GM12878 (cell line): ENCODE data around the gene PINLYP. TPM values are rescaled to one million over a fixed set of nuclear protein-coding genes. Genes with fewer than 3 reads are reported as not detected.

Experiments used
- ATAC-seq: fragments of 200-7000 bp; cut with Tn5 transposase; 3 replicates; pipeline ENCODE4 v1.9.1; 2020; ENCODE audit warnings: mild to moderate bottlenecking, moderate library complexity
- BruUV-seq: library from RNA; stranded (reverse); fragments of 400-500 nt; replicated peaks from 2 replicates; lab custom pipeline; 2021; lab: Mats Ljungman, UMichigan
- CTCF ChIA-PET: fragments of 300-600 bp; sonication (Branson Sonifier 250); formaldehyde crosslinking; extraction: SDS; loops from one replicate; lab custom pipeline; 2021; ENCODE audit warnings: inconsistent platforms; lab: Yijun Ruan, JAX
- POLR2A ChIA-PET: fragments of 350-600 bp; formaldehyde crosslinking; extraction: SDS; loops from one replicate; lab custom pipeline; 2021; ENCODE audit warnings: inconsistent platforms; lab: Charles Lee
- RAD21 ChIA-PET: fragments of 300-600 bp; sonication (Branson Sonifier 250); formaldehyde crosslinking; loops from one replicate; lab custom pipeline; 2023; ENCODE audit warnings: antibody characterized with exemption; ENCODE audit not compliant: unreplicated experiment; lab: Charles Lee
- SMC1A ChIA-PET: fragments of 300-600 bp; sonication (Branson Sonifier 250); formaldehyde crosslinking; loops from one replicate; lab custom pipeline; 2023; ENCODE audit not compliant: unreplicated experiment, uncharacterized antibody; lab: Charles Lee
- DNase-seq: peaks from one replicate; pipeline ENCODE4 v3.0.0-alpha.2; 2011; ENCODE audit warnings: low read depth, low spot score
- FAIRE-seq: peaks from 3 replicates; lab custom pipeline; 2011; peaks lifted over from hg19 to GRCh38; lab: Jason Lieb, UNC
- H2AFZ ChIP-seq: 2 replicates; pipeline ENCODE4 v1.6.0; 2011; ENCODE audit warnings: low read depth, low read length, control low read depth; ENCODE audit not compliant: control insufficient read depth
- H3K27ac ChIP-seq: 2 replicates; pipeline ENCODE4 v1.5.1; 2011; ENCODE audit warnings: control low read depth; ENCODE audit not compliant: control insufficient read depth, insufficient read depth
- H3K27me3 ChIP-seq, 2 experiments: replicated peaks in 1 of 2; 2 replicates each; pipeline versions ENCODE4 v1.6.0 to v1.6.1; 2011; ENCODE audit warnings: low read length in 1 of 2; ENCODE audit not compliant: control insufficient read depth in 2 of 2, insufficient read depth in 2 of 2
- H3K36me3 ChIP-seq, 2 experiments: 2 replicates each; pipeline ENCODE4 v1.5.1; 2011; ENCODE audit warnings: low read length in 1 of 2; ENCODE audit not compliant: control insufficient read depth in 2 of 2, insufficient read depth in 2 of 2
- H3K4me1 ChIP-seq: 2 replicates; pipeline ENCODE4 v1.6.1; 2011; ENCODE audit warnings: mild to moderate bottlenecking, low read length, moderate library complexity, mixed read lengths; ENCODE audit not compliant: control insufficient read depth, insufficient read depth
- H3K4me2 ChIP-seq: 2 replicates; pipeline ENCODE4 v1.6.0; 2011; ENCODE audit warnings: control low read depth; ENCODE audit not compliant: control insufficient read depth, insufficient read depth
- H3K4me3 ChIP-seq: fragments of 200-600 bp; sonication (generic); 2 replicates; pipeline ENCODE4 v1.5.1; 2016
- H3K79me2 ChIP-seq: 2 replicates; pipeline ENCODE4 v1.6.0; 2011; ENCODE audit warnings: low read length; ENCODE audit not compliant: control insufficient read depth, insufficient read depth
- H3K9ac ChIP-seq: 2 replicates; pipeline ENCODE4 v1.8.0; 2011; ENCODE audit warnings: low read length, control low read depth, mixed read lengths; ENCODE audit not compliant: control insufficient read depth, insufficient read depth
- H3K9me3 ChIP-seq: replicated peaks from 3 replicates; pipeline ENCODE4 v1.5.1; 2011; ENCODE audit warnings: mild to moderate bottlenecking, low read length; ENCODE audit not compliant: control insufficient read depth, insufficient read depth
- H4K20me1 ChIP-seq: 2 replicates; pipeline ENCODE4 v1.6.0; 2011; ENCODE audit not compliant: control insufficient read depth, insufficient read depth
- ASH2L ChIP-seq: fragments of 300-600, 200-600 bp; sonication (generic); IDR thresholded peaks from 2 replicates; pipeline ENCODE4 v1.6.1; 2017; ENCODE audit warnings: low read depth, mild to moderate bottlenecking, borderline replicate concordance
- CHD4 ChIP-seq: fragments of 200-600 bp; sonication (generic); IDR thresholded peaks from 2 replicates; pipeline ENCODE4 v1.6.1; 2016; ENCODE audit warnings: mild to moderate bottlenecking
- EGR1 ChIP-seq, 2 experiments: IDR thresholded peaks; 1 replicate in 1 of 2; 2 replicates in 1 of 2; pipeline ENCODE4 v1.6.1; 2011 to 2012; ENCODE audit warnings: low read depth in 2 of 2, low read length in 2 of 2, borderline replicate concordance in 1 of 2, mild to moderate bottlenecking in 1 of 2, moderate library complexity in 1 of 2
- ETV6 ChIP-seq, 2 experiments: fragments of 450-650 bp in 1 of 2; IDR thresholded peaks in 1 of 2; conservative IDR thresholded peaks in 1 of 2; 2 replicates each; pipeline ENCODE4 v1.6.1; 2014; ENCODE audit warnings: antibody characterized with exemption in 1 of 2, borderline replicate concordance in 1 of 2, low read depth in 1 of 2, mild to moderate bottlenecking in 1 of 2, moderate library complexity in 1 of 2
- NFYB ChIP-seq: IDR thresholded peaks from 2 replicates; pipeline ENCODE4 v1.6.1; 2011; ENCODE audit warnings: low read depth, mild to moderate bottlenecking, low read length, improper control_type of control experiment, moderate library complexity; ENCODE audit not compliant: insufficient read depth
- SIN3A ChIP-seq: IDR thresholded peaks from 2 replicates; pipeline ENCODE4 v1.6.1; 2012; ENCODE audit warnings: low read depth, low read length, improper control_type of control experiment
- SMC3 ChIP-seq: IDR thresholded peaks from 2 replicates; pipeline ENCODE4 v1.6.1; 2011; ENCODE audit warnings: low read length, improper control_type of control experiment, borderline replicate concordance
- SREBF1 ChIP-seq: IDR thresholded peaks from 2 replicates; pipeline ENCODE4 v1.6.1; 2012; ENCODE audit warnings: mild to moderate bottlenecking, low read length
- SUZ12 ChIP-seq: fragments of 200-600 bp; sonication (generic); IDR thresholded peaks from one replicate; pipeline ENCODE4 v1.6.1; 2018; ENCODE audit warnings: antibody characterized with exemption, mild to moderate bottlenecking; ENCODE audit not compliant: unreplicated experiment
- TAF1 ChIP-seq: IDR thresholded peaks from 2 replicates; pipeline ENCODE4 v1.6.1; 2011; ENCODE audit warnings: mild to moderate bottlenecking, low read depth, low read length, borderline replicate concordance
- TBL1XR1 ChIP-seq: IDR thresholded peaks from 2 replicates; pipeline ENCODE4 v1.6.1; 2012; ENCODE audit warnings: low read depth, low read length, improper control_type of control experiment
- TCF12 ChIP-seq: IDR thresholded peaks from 2 replicates; pipeline ENCODE4 v1.6.1; 2011; ENCODE audit warnings: low read depth, mild to moderate bottlenecking, low read length
- WGBS: methylation state at CpG from one replicate; pipeline ENCODE4 v1.1.6; 2016; ENCODE audit warnings: low lambda C conversion rate; ENCODE audit not compliant: insufficient replicate concordance, insufficient coverage; ENCODE audit errors: missing lambda C conversion rate; 5-methylcytosine and 5-hydroxymethylcytosine counted together
- in situ Hi-C: fragments of 300-500 bp; cut with MboI; formaldehyde crosslinking; loops from 9 replicates; pipeline ENCODE4 v1.14.3; 2018; ENCODE audit warnings: mixed read lengths
- intact Hi-C: fragments of 100-400 bp; cut with micrococcal nuclease; formaldehyde crosslinking; loops from one replicate; pipeline ENCODE4 v1.14.2; 2022; ENCODE audit not compliant: unreplicated experiment
- polyA plus RNA-seq, 11 experiments: library from polyadenylated mRNA; depleted of rRNA in 4 of 11; unstranded in 6 of 11; stranded (reverse) in 5 of 11; fragments of >200 nt; fragmentation: Nextera tagmentation in 4 of 11; fragmentation: Illumina TruSeq in 1 of 11; extraction: Ambion mirVana in 4 of 11; extraction: Trizol in 1 of 11; gene quantifications; 1 replicate in 1 of 11; 2 replicates in 10 of 11; pipeline versions ENCODE4 v1.2.1 to v1.2.3, GENCODE V29; 2011 to 2016; ENCODE audit warnings: inconsistent platforms in 2 of 11, missing spikeins in 2 of 11, low read depth in 1 of 11
- total RNA-seq, 4 experiments: library from RNA; depleted of rRNA in 3 of 4; stranded (reverse); fragments of >200 nt in 3 of 4; fragmentation: Illumina TruSeq in 1 of 4; extraction: Trizol in 1 of 4; gene quantifications; 2 replicates each; pipeline versions ENCODE4 v1.2.1 to v1.2.3, GENCODE V29; 2013 to 2021
- TF ChIP-seq, protein P1 (sequence below): fragments of 450-650 bp; IDR thresholded peaks from 2 replicates; pipeline ENCODE4 v1.6.1; 2017; ENCODE audit warnings: mild to moderate bottlenecking
- TF ChIP-seq, protein P2 (sequence below): IDR thresholded peaks from 2 replicates; pipeline ENCODE4 v1.6.1; 2011; ENCODE audit warnings: low read depth, low read length, improper control_type of control experiment, borderline replicate concordance
- TF ChIP-seq, protein P3 (sequence below): fragments of 150-350 bp; IDR thresholded peaks from 2 replicates; pipeline ENCODE4 v1.6.1; 2014; ENCODE audit warnings: mild to moderate bottlenecking, low read depth, low read length

Gene PINLYP
- total and polyA plus RNA-seq, 10 of the 15 experiments (the other 5 are each of a cell fraction or from before 2014, with no cell fraction given), result 1.0 to 26.9 (median 11.4) TPM

DNA sequence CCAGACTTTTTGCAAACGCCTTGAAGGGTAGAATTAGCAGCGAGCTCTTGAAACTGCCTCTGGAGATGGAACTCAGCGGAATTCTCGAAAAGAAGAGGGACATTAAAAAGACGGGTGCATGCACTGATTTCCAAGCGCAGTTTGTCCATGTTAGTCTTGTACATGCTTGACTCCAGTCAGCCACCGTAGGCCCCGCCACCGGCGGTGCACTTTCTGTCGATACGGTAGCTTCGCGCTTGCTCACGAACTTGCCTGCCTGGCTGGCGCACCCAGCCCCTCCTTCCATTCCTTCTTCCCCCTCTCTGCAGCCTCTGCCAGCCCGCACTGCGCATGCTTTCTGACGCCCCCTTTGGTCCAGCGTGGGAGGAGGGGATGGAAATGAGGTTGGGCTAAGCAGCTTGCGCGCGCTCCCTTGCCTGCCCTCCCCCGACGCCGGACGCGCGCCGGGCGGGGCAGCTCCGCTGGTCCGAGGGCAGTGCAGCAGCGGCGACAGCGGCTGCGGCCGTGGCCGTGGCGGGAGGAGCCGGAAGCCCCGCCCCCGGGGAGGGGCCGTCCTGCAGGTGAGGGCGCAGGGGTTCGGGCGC, 42.5 kb upstream of the PINLYP start, which contains the start of gene ZNF575 (continued):
- TF ChIP-seq, protein P1, sequence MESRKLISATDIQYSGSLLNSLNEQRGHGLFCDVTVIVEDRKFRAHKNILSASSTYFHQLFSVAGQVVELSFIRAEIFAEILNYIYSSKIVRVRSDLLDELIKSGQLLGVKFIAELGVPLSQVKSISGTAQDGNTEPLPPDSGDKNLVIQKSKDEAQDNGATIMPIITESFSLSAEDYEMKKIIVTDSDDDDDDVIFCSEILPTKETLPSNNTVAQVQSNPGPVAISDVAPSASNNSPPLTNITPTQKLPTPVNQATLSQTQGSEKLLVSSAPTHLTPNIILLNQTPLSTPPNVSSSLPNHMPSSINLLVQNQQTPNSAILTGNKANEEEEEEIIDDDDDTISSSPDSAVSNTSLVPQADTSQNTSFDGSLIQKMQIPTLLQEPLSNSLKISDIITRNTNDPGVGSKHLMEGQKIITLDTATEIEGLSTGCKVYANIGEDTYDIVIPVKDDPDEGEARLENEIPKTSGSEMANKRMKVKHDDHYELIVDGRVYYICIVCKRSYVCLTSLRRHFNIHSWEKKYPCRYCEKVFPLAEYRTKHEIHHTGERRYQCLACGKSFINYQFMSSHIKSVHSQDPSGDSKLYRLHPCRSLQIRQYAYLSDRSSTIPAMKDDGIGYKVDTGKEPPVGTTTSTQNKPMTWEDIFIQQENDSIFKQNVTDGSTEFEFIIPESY, result no peak
- TF ChIP-seq SUZ12, result no peak
- TF ChIP-seq SREBF1, result no peak
- no peak for TF ChIP-seq SMC3
- TF ChIP-seq TCF12, result no peak
- no peak for TF ChIP-seq CHD4

DNA sequence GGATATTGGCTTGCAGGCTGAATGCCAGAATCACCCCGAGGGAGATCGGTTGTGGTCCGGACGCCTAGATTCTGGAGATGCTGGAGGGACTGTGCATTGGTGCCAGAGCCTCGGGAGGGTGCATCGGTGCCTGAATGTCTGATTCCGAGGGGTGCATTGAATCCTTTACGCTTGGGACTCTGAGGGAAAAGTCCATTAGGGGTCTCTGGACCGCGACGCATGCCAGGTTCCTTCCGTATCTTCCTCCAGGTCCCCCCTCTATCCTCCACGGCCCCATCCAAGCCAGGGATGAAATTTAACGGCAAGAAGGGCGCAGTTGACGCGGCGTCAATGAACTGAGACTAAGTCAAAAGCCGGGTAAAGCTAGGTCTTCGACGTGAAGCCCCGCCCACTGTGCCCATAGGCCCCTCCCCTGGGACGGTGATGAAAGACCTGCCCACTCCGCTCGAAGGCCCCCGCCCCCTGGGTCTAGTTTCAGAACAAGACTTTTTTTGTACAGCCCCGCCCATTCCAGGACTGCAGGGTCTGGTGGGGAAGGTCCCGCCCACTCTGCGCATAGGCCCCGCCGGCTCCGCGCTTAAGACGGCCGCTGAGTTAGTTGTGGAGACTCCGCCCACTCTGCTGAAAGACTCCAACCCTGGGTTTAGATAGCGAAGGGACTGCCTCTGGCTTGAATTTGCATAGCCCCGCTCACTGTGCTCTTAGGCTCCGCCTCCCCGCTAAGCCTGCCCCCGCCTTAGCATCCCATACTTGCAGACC, 41.9 kb upstream of the PINLYP start:
- H3K27me3 ChIP-seq, result no peaks in the 10 kb centered on the region
- no peaks in the 10 kb centered on the region; a peak in 1 of 4 replicates for H3K36me3 ChIP-seq
- ChIA-PET POLR2A (interaction anchor here (0.5 to 2.9 kb wide), 11 partner anchors 9 to 136 kb away, joined by 3 to 16 read pairs (median 8); partner anchors contain the start of genes IRGQ, PINLYP, PLAUR and XRCC1), CTCF (interaction anchor here (1.1 to 3.9 kb wide), 6 partner anchors 14 to 118 kb away, joined by 4 to 26 read pairs (median 10); no protein-coding TSS in a partner anchor), SMC1A (interaction anchor here (1.2 to 2.2 kb wide), 5 partner anchors 21 to 87 kb away, joined by 3 to 7 read pairs (median 5); partner anchors contain the start of genes IRGQ, XRCC1 and ZNF576), RAD21 (interaction anchor here (0.7 to 2.4 kb wide), 9 partner anchors 9 to 135 kb away, joined by 3 to 18 read pairs (median 5); partner anchors contain the start of genes IRGQ and ZNF576)
- peak overlapping the region; percentile 92 for H2AFZ ChIP-seq
- peak overlapping the region; percentile 81 for H3K4me2 ChIP-seq
- BruUV-seq, result no TSS peak
- H4K20me1 ChIP-seq, result no peaks in the 10 kb centered on the region
- peak overlapping the region; percentile 37 for H3K27ac ChIP-seq
- ATAC-seq (peak; percentile 84), FAIRE-seq (peak; percentile 86), DNase-seq (no peak)
- 2% methylated on average over 40 of the region's 41 CpGs for WGBS
- peak overlapping the region; percentile 74 for H3K4me3 ChIP-seq
- no peaks in the 10 kb centered on the region; the same call in 2 of the 3 replicates for H3K9me3 ChIP-seq
- in situ Hi-C loops (no loop called here), intact Hi-C loops (loop anchor here (2.0 kb wide), 1 partner anchor 63 kb away; the partner anchor contains the start of genes IRGQ and ZNF576)
- no peaks in the 10 kb centered on the region for H3K79me2 ChIP-seq
- H3K4me1 ChIP-seq, result peaks cover 8% of the 10 kb centered on the region; the same call in 1 of the 2 replicates
- H3K9ac ChIP-seq, result peak overlapping the region; percentile 56; the same call in 1 of the 2 replicates
- TF ChIP-seq, protein P2, sequence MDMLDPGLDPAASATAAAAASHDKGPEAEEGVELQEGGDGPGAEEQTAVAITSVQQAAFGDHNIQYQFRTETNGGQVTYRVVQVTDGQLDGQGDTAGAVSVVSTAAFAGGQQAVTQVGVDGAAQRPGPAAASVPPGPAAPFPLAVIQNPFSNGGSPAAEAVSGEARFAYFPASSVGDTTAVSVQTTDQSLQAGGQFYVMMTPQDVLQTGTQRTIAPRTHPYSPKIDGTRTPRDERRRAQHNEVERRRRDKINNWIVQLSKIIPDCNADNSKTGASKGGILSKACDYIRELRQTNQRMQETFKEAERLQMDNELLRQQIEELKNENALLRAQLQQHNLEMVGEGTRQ, result no peak
- TF ChIP-seq NFYB, result 0 out of 2 replicates have a peak, but pooled peaks have one; percentile 35
- TF ChIP-seq EGR1 (IDR thresholded peaks at IDR 0.05; ENCODE audit: borderline replicate concordance in 1 of 2, low read depth in 2 of 2, low read length in 2 of 2), result 0 out of 3 replicates have a peak, but pooled peaks of 1 of the 2 experiments have one; percentile 23
- TF ChIP-seq, protein P3, sequence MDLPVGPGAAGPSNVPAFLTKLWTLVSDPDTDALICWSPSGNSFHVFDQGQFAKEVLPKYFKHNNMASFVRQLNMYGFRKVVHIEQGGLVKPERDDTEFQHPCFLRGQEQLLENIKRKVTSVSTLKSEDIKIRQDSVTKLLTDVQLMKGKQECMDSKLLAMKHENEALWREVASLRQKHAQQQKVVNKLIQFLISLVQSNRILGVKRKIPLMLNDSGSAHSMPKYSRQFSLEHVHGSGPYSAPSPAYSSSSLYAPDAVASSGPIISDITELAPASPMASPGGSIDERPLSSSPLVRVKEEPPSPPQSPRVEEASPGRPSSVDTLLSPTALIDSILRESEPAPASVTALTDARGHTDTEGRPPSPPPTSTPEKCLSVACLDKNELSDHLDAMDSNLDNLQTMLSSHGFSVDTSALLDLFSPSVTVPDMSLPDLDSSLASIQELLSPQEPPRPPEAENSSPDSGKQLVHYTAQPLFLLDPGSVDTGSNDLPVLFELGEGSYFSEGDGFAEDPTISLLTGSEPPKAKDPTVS, result no peak
- 0 out of 2 replicates have a peak, but pooled peaks have one; percentile 8 for TF ChIP-seq ASH2L
- TF ChIP-seq TAF1, result no peak
- TF ChIP-seq SIN3A, result no peak
- TF ChIP-seq ETV6 (conservative IDR thresholded peaks at IDR 0.05 in 1 of 2, IDR thresholded peaks at IDR 0.05 in 1 of 2; ENCODE audit: borderline replicate concordance in 1 of 2, low read depth in 1 of 2), result no peak
- no peak for TF ChIP-seq TBL1XR1
